ENCODE measurements around the gene C4A.
"Not testable (repeated sequence)": the region's sequence is repeated elsewhere in the genome, so short reads cannot be mapped to it uniquely, and the experiment has no call there.

DNA sequence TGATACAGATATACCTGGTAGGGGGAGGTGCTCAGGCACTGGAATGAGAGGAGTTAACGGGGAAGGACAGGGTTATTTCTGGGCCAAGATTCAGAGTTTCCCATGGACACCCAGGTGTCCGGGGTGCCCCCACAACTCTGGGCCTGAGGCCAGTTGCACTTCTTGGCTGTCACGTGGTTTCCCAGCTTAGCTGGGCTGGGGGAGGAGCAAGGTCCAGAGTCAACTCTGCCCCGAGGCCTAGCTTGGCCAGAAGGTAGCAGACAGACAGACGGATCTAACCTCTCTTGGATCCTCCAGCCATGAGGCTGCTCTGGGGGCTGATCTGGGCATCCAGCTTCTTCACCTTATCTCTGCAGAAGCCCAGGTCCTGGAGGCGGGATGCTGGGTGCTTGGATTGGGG, 32.7 kb downstream of the C4A start, which contains the start of gene C4B:
- TF ChIP-seq POLR2A (IDR thresholded peaks at IDR 0.05); EP300 (IDR thresholded peaks at IDR 0.05; ENCODE audit: low read depth): not testable (repeated sequence)
- TF ChIP-seq, protein P1, sequence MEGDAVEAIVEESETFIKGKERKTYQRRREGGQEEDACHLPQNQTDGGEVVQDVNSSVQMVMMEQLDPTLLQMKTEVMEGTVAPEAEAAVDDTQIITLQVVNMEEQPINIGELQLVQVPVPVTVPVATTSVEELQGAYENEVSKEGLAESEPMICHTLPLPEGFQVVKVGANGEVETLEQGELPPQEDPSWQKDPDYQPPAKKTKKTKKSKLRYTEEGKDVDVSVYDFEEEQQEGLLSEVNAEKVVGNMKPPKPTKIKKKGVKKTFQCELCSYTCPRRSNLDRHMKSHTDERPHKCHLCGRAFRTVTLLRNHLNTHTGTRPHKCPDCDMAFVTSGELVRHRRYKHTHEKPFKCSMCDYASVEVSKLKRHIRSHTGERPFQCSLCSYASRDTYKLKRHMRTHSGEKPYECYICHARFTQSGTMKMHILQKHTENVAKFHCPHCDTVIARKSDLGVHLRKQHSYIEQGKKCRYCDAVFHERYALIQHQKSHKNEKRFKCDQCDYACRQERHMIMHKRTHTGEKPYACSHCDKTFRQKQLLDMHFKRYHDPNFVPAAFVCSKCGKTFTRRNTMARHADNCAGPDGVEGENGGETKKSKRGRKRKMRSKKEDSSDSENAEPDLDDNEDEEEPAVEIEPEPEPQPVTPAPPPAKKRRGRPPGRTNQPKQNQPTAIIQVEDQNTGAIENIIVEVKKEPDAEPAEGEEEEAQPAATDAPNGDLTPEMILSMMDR (IDR thresholded peaks at IDR 0.05), result not testable (repeated sequence)

Measured in transverse colon (tissue), 3 donors.